Endometrium (tissue), 2 donors: ENCODE data around the gene ABO.
"Not testable (repeated sequence)": the region's sequence is repeated elsewhere in the genome, so short reads cannot be mapped to it uniquely, and the experiment has no call there.

Experiments used
- FAIRE-seq: peaks from 2 replicates; lab custom pipeline; 2012; peaks lifted over from hg19 to GRCh38; lab: Jason Lieb, UNC
- donor health status: control.
- donor health status: control.

ABO gene

DNA sequence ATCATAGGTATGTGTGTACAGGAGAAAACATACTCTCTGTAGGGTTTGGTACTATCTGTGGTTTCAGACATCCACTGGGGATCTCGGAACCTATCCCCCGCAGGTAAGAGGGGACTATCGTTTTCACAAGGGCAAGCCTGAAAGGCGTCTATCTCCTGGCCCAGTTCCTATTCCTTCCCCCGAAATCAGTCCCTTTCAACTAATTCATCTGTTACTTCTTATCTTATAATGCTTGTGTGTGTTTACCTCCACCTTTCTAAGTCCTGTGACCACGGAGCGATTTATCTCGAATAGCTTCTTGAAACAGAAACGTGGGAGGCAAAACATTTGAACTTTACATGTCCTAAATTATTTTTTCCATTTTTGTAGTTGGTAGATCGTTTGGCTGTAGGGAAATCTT, 11.4 kb downstream of the ABO start:
- no peak for FAIRE-seq

GRCh38 chr9:133262226-133262625, 12.8 kb downstream of the ABO start:
- FAIRE-seq: no peak

- no peak for FAIRE-seq
Measured at GRCh38 chr9:133261753-133262120, 13.3 kb downstream of the ABO start.

DNA sequence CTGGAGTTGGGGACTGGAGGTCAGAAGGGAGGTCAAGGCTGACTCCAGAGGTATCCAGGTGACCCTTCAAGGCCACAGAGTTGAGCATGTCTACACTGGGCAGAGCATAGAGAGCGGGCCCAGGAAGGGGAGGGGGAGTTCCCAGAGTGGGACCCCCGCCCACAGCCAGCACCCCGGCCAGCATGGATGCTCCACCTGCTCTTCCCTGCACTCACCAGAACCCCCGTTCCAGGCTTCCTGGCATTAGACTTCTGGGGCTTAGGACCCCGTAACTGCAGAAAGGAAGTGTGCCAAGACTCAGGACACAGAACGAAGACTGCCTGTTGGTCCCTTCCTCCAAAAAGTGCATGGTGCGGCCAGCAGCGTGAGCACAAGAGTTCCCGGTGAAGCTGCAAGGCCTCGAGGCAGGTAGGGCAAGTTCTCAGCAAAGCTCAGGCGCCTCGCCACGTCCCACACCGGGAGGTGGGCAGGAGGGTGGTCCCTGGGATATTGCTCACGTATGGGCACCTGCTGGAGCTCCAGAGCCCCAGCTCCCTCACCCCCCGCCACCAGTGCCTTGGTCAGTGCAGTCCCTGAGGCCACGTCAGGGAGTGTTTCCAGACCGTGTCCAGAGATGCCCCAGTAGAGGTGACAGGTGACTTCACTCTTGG, 13.8 kb downstream of the ABO start:
- no peak for FAIRE-seq

DNA sequence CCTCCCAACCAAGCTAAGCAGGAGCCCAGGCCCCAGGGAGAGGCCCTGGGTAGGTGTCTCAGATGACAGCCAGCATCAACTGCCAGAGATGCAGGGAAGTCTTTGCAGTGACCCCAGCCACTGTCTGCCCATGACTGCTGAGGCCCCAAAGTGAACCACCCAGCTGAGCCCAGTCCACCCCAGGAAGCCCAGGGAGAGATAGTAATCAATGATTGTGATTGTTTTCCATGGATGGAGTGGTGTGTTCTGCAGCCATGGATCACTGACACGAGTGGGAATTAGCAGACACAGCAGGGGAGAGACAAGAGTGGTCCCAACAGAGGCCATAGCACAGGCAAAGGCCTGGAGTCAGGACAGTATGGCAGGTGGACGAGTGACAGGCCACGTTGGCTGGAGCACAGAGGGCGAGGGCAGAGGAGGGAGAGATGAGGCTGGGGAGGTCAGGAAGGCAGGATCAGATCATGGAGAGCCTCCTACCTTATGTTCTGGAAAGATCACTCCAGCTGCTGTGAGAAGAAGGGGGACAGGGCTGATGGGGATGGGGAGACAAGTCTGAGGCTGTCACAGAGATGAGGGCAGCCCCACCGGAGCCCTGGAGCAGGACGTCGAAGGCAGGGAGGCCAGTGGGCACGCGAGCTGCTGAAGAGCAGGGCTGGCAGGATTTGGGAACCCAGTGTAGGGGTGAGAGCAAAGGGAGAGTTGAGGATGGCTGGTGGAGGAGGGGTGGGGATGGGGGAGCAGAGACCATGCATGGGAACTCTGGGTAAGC, 14.5 kb downstream of the ABO start:
- FAIRE-seq: no peak

DNA sequence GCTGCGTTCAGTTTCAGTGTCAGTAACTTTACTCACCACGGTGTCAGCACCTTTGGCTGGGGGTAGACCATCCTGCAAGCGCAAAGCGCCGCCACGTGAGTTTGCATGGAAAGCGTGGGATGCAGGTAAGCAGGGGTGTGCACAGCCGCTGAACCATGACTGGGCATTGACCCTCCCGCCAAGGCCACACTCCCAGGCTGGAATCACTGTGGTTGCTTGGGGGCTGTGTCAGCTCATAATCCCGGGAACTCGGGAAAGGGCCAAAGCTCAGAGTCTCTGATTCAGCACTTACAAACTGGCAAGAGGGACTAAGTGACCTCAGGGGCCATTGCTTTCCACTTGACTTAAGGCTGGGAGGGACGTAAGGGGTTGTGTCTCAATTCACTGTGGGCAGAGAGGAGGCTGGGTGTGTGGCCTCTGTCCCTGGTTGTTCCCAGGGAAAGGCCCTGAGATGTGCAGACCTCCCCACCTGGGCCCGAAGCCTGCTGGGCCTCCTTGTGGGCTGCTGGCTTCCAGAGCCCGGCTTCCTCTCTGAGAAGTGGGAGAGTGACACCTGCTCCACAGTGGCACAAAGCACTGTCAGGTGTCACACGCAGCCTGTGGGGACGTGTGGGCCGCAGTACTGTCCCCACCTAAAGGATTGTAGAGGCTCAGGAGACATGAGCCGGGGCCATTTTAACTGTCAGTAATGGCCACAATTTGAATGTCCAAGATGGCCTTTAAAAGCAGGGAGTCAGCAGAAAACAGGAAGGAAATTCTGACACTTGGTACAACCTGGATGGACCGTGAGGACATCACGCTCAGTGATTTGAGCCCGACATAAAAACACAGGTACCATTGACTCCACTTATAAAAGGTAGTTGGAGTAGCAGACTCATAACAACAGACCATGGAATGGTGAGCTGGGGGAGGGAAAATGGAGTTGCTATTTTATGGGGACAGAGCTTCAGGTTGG, 16.7 kb downstream of the ABO start:
- no peak for FAIRE-seq

- FAIRE-seq: no peak
Measured at GRCh38 chr9:133257465-133257956, 17.5 kb downstream of the ABO start.

DNA sequence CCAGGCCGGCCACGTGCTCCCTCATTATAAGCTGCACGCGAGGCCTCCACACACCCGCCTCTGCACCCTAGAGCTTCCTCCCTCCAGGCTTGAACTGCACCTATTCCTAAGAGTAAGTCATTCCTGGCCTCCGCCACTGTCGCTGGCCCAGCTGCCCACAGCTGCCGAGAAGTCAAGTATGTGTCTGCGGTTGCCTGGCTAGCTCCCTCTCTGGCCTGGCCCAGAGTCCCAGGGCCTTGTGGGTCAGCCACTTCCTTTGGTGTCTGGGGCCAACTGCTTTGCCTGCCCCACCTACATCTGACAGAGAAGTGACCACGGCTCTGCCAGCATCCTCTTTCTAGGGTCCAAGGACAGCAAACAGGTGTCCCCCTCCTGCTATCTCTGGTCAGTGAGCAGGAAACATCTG, 18.3 kb downstream of the ABO start:
- no peak for FAIRE-seq

DNA sequence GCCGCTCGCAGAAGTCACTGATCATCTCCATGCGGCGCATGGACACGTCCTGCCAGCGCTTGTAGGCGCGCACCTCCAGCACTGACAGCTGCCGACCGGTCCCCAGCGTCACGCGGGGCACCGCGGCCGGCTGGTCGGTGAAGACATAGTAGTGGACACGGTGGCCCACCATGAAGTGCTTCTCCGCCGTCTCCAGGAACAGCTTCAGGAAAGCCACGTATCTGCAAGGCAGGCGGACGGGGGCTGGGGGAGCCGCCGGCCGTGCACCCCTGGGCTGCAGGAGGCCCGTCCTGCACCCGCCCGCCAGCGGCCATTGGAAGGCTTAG, 18.9 kb downstream of the ABO start:
- no peak for FAIRE-seq

DNA sequence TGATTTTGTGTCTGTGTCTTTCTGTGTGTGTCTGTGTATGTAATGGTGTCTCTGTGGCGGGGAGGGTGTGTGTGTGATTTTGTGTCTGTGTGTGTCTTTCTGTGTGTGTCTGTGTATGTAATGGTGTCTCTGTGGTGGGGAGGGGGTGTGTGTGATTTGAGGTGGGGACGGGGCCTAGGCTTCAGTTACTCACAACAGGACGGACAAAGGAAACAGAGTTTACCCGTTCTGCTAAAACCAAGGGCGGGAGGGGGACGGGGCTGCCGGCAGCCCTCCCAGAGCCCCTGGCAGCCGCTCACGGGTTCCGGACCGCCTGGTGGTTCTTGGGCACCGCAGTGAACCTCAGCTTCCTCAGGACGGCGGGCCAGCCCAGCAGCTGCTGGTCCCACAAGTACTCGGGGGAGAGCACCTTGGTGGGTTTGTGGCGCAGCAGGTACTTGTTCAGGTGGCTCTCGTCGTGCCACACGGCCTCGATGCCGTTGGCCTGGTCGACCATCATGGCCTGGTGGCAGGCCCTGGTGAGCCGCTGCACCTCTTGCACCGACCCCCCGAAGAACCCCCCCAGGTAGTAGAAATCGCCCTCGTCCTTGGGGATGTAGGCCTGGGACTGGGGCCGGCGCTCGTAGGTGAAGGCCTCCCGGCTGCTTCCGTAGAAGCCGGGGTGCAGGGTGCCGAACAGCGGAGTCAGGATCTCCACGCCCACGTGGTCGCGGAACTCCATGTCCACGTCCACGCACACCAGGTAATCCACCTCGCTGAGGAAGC, 19.4 kb downstream of the ABO start:
- no peak for FAIRE-seq

GRCh38 chr9:133254471-133254870, 20.5 kb downstream of the ABO start:
- FAIRE-seq: no peak

GRCh38 chr9:133253268-133253667, 21.7 kb downstream of the ABO start:
- FAIRE-seq: no peak

GRCh38 chr9:133252301-133253020, 22.5 kb downstream of the ABO start:
- no peak for FAIRE-seq

GRCh38 chr9:133251773-133252172, 23.2 kb downstream of the ABO start:
- FAIRE-seq: no peak

DNA sequence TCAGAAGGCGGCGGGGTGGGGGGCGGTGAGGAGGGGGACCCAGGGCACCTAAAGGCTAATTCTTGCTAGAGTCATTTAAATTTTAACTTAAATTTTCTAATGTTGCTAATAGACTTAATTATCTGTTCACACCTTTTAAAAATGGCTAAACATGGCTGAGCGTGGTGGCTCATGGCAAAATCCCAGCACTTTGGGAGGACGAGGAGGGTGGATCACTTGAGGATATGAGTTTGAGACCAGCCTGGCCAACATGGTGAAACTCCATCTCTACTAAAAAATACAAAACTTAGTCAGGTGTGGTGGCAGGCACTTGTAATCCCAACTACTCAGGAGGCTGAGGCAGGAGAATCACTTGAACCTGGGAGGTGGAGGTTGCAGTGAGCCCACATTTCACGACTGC, 23.8 kb downstream of the ABO start:
- not testable (repeated sequence) for FAIRE-seq

- FAIRE-seq: no peak
Measured at GRCh38 chr9:133250741-133251170, 24.2 kb downstream of the ABO start.

DNA sequence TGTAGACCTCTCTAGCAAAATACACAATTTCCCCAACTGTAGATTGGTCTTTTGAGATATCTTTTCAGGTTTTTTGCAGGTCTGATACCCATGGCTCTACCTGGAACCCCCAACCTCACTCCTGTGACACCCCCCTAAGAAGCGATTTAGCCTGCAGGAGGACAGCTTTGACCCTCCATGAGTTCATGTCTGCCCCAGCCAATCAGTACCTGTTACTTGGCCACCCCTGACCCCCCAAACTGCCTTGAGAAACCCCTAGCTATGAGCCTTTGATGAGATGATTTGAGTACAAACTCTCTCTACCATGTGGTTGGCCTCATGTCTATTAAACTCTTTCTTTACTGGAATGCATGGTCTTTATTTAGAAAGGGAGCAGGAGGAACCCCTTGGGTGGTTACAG, 25.7 kb downstream of the ABO start:
- no peak for FAIRE-seq

- no peak for FAIRE-seq
Measured at GRCh38 chr9:133248726-133249295, 26.2 kb downstream of the ABO start.

- no peak for FAIRE-seq
Measured at GRCh38 chr9:133247632-133248031, 27.4 kb downstream of the ABO start.

DNA sequence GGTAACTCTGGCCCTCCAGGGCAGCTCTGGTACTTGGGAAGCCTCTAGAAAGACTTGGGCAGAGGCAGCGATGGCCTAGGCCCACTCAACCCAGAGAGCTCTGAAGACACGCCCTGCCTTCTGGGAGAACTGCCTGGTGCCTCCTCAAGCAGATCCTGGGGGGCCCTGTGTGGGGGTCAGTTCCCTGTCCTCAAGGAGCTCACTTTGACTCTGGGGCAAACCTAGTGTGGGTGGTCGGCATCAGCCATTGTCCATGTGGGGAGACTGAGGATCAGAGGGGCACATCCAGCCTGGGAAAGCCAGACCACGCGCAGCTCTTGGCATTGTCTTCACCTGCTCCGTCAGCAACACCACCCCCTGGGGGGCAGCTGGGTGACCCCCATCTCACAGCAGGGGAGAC, 28.0 kb downstream of the ABO start:
- no peak for FAIRE-seq

DNA sequence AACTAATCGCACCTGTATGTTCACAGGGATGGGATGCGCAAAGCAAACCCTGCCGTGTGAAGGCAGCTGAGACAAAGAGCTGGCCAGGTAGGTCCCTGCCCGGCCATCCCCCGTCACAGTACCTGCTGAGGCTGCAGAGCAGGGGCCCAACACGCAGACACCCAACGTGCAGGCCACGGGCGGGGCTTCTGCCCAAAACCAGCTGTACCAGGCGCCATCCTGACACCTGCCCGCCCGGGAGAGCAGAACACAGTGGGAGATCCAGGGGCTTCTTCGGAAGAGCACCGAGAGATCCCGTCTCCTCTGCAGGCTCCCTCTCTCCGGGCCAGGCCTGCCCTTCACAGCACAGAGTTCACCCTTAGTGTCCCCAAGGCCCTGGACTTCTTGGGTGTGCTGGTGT, 28.4 kb downstream of the ABO start:
- no peak for FAIRE-seq
